Endodermal cell (in vitro differentiated cells): ENCODE results near the gene TRIML2. TPM values are rescaled to one million over a fixed set of nuclear protein-coding genes. Genes with fewer than 3 reads are reported as not detected.
A peak's percentile ranks its signal among the peaks of the same experiment; 100 is the strongest.

Experiments
- DNase-seq: peaks from one replicate; pipeline ENCODE4 v3.0.0-alpha.2; 2017
- H3K27ac ChIP-seq: 2 replicates; pipeline ENCODE4 v1.5.1; 2013; ENCODE audit warnings: mild to moderate bottlenecking, low read depth, low read length, moderate library complexity
- H3K27me3 ChIP-seq: 2 replicates; pipeline ENCODE4 v1.6.1; 2013; ENCODE audit warnings: mild to moderate bottlenecking, low read length, moderate library complexity; ENCODE audit not compliant: insufficient read depth, control insufficient read depth, poor library complexity, severe bottlenecking
- H3K36me3 ChIP-seq: 2 replicates; pipeline ENCODE4 v1.7.0; 2013; ENCODE audit warnings: mild to moderate bottlenecking, low read length, moderate library complexity; ENCODE audit not compliant: control insufficient read depth, insufficient read depth
- H3K4me1 ChIP-seq: one replicate; pipeline ENCODE4 v1.7.0; 2013; ENCODE audit warnings: low read length; ENCODE audit not compliant: control insufficient read depth, insufficient read depth
- H3K4me3 ChIP-seq: 2 replicates; pipeline ENCODE4 v1.5.1; 2013; ENCODE audit warnings: mild to moderate bottlenecking, low read length, moderate library complexity
- H3K9ac ChIP-seq: 2 replicates; pipeline ENCODE4 v1.6.1; 2013; ENCODE audit warnings: mild to moderate bottlenecking, low read length, moderate library complexity; ENCODE audit not compliant: poor library complexity, severe bottlenecking; ENCODE audit errors: extremely low read depth
- H3K9me3 ChIP-seq: 2 replicates; pipeline ENCODE4 v1.6.1; 2013; ENCODE audit warnings: mild to moderate bottlenecking, low read length, moderate library complexity; ENCODE audit not compliant: control insufficient read depth
- H3K27ac Mint-ChIP-seq: 2 replicates; pipeline ENCODE4 v1.8.0; 2020; ENCODE audit warnings: mixed read lengths
- H3K27me3 Mint-ChIP-seq: 2 replicates; pipeline ENCODE4 v1.8.0; 2021; ENCODE audit warnings: mild to moderate bottlenecking, mixed read lengths; ENCODE audit not compliant: insufficient read depth
- H3K36me3 Mint-ChIP-seq: 2 replicates; pipeline ENCODE4 v1.8.0; 2020; ENCODE audit warnings: low read depth, mixed read lengths
- H3K4me1 Mint-ChIP-seq: 2 replicates; pipeline ENCODE4 v1.8.0; 2020; ENCODE audit warnings: mixed read lengths
- H3K4me3 Mint-ChIP-seq: 2 replicates; pipeline ENCODE4 v1.8.0; 2020; ENCODE audit warnings: mild to moderate bottlenecking, moderate library complexity, mixed read lengths
- H3K9me3 Mint-ChIP-seq: 2 replicates; pipeline ENCODE4 v1.8.0; 2020; ENCODE audit warnings: mild to moderate bottlenecking, mixed read lengths
- CTCF ChIP-seq: fragments of 200-600 bp; sonication (generic); conservative IDR thresholded peaks from 2 replicates; pipeline ENCODE4 v1.5.0; 2021; ENCODE audit warnings: antibody characterized with exemption, mild to moderate bottlenecking
- WGBS, 2 experiments: methylation state at CpG; one replicate each; pipeline versions ENCODE4 v1.1.5 to v1.1.7; 2013; ENCODE audit warnings: missing lambda C conversion rate in 2 of 2, mixed read lengths in 1 of 2; ENCODE audit not compliant: insufficient coverage in 1 of 2, insufficient read length in 1 of 2; 5-methylcytosine and 5-hydroxymethylcytosine counted together
- total RNA-seq, 2 donors: library from RNA; stranded (reverse); fragmentation: NEBNext Ultra II Directional in 1 of 2; extraction: Animal tissue kit (Norgen Biotek cat#: 25700) in 1 of 2; gene quantifications; 2 replicates in 1 of 2; 3 replicates in 1 of 2; pipeline ENCODE4 v1.2.1, GENCODE V29; 2021

The TRIML2 gene
- total RNA-seq, 2 donors from 2014 or later = 0.53 to 13.6 TPM

- peaks cover 6% of the 10 kb centered on the region for H3K4me1 ChIP-seq
- no peak overlapping the region for H3K27ac ChIP-seq
- Mint-ChIP-seq H3K27me3 (no peaks in the 10 kb centered on the region), H3K27ac (no peak overlapping the region), H3K4me3 (no peak overlapping the region), H3K9me3 (peaks cover 4% of the 10 kb centered on the region), H3K4me1 (peaks cover 20% of the 10 kb centered on the region), H3K36me3 (peaks cover 2% of the 10 kb centered on the region)
- H3K4me3 ChIP-seq = no peak overlapping the region
- no peak overlapping the region for H3K9ac ChIP-seq
- no peaks in the 10 kb centered on the region for H3K9me3 ChIP-seq
- H3K36me3 ChIP-seq = no peaks in the 10 kb centered on the region
- no peak for DNase-seq
- no peaks in the 10 kb centered on the region for H3K27me3 ChIP-seq
- no peak for TF ChIP-seq CTCF
- WGBS, 2 experiments = 72 to 73% methylated on average over 5 to 6 of the region's 7 CpGs
Observed at GRCh38 chr4:188110741-188111471, 1.5 kb upstream of the TRIML2 start.

GRCh38 chr4:188110036-188110435 lies 633 bp upstream of the TRIML2 start:
- Histone ChIP-seq H3K9ac (no peak overlapping the region), H3K9me3 (no peaks in the 10 kb centered on the region), H3K4me3 (no peak overlapping the region), H3K27ac (no peak overlapping the region), H3K36me3 (no peaks in the 10 kb centered on the region), H3K27me3 (no peaks in the 10 kb centered on the region), H3K4me1 (peaks cover 6% of the 10 kb centered on the region)
- no peak for DNase-seq
- H3K4me3 Mint-ChIP-seq = no peak overlapping the region
- peaks cover 9% of the 10 kb centered on the region for H3K36me3 Mint-ChIP-seq
- H3K27ac Mint-ChIP-seq = peak overlapping the region; percentile 50
- 75 to 79% methylated on average over 1 to 3 of the region's 3 CpGs for WGBS, 2 experiments
- peaks cover 11% of the 10 kb centered on the region for H3K9me3 Mint-ChIP-seq
- no peaks in the 10 kb centered on the region for H3K27me3 Mint-ChIP-seq
- peaks cover 20% of the 10 kb centered on the region for H3K4me1 Mint-ChIP-seq
- no peak for TF ChIP-seq CTCF

GRCh38 chr4:188107931-188108843 lies 1.2 kb downstream of the TRIML2 start:
- H3K9me3 Mint-ChIP-seq = peaks cover 11% of the 10 kb centered on the region
- peak overlapping the region; percentile 50 for H3K27ac Mint-ChIP-seq
- peaks cover 20% of the 10 kb centered on the region for H3K4me1 Mint-ChIP-seq
- H3K36me3 Mint-ChIP-seq = peaks cover 14% of the 10 kb centered on the region
- peak overlapping the region; percentile 14 for H3K27ac ChIP-seq
- H3K9me3 ChIP-seq = no peaks in the 10 kb centered on the region
- TF ChIP-seq CTCF = no peak
- no peaks in the 10 kb centered on the region for H3K27me3 Mint-ChIP-seq
- peak overlapping the region; percentile 41 for H3K4me3 Mint-ChIP-seq
- peaks cover 6% of the 10 kb centered on the region for H3K4me1 ChIP-seq
- peak overlapping the region; percentile 32 for H3K9ac ChIP-seq
- H3K4me3 ChIP-seq = peak overlapping the region; percentile 62
- H3K36me3 ChIP-seq = no peaks in the 10 kb centered on the region
- H3K27me3 ChIP-seq = no peaks in the 10 kb centered on the region
- peak; percentile 74 for DNase-seq
- WGBS, 2 experiments = 28 to 33% methylated on average over 9 to 10 of the region's 10 CpGs
